NCI-H82 treated with DMSO at 0.1 percent for 48 hours (cell line): ENCODE measurements around the gene SORCS3.

Experiments
- DNase-seq: peaks from one replicate; lab custom pipeline; 2025; ENCODE audit not compliant: unreplicated experiment; lab: John Stamatoyannopoulos, UW

SORCS3 gene

GRCh38 chr10:105243825-105244224 lies 602.7 kb downstream of the SORCS3 start:
- DNase-seq = no peak

- no peak for DNase-seq
Observed at GRCh38 chr10:105247831-105248499, 606.9 kb downstream of the SORCS3 start.

- no peak for DNase-seq
Observed at GRCh38 chr10:105252911-105253310, 611.8 kb downstream of the SORCS3 start.

DNA sequence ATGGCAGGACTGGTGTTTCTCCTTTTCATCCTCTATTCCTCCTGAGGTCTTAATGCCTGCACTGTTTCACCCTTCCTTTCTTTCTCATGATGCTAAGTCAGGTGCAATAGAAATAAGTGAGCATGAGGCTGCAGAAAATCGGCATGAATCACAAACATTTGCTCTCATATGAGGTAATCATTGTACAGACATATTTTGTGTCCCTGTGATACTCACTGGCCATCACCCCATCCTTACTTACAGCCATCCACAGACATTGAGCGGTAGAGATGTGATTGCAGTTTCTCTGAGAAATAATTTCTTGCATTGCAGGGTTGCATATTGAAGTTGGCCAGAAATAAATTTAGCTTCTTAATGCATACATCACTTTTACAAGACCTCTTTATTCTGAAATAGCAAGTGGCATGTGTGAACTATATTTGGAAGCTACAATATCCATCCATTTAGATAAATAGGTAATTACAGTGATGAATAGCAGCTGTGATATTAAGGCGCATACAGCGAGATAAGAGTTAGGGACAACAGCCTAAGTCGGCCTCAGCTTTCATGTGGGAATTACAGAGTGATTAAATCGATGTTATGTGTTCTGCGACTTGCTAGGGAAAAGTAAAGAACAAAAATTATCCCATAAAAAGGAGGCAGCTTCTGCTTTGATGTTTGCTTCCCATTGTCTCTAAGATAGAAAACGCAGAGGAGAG lies 612.6 kb downstream of the SORCS3 start:
- DNase-seq = no peak

GRCh38 chr10:105258036-105258673 lies 617.1 kb downstream of the SORCS3 start:
- DNase-seq = no peak

GRCh38 chr10:105258674-105259065 lies 617.6 kb downstream of the SORCS3 start:
- no peak for DNase-seq

- DNase-seq = no peak
Observed at GRCh38 chr10:105259201-105259600, 618.1 kb downstream of the SORCS3 start.

- DNase-seq = no peak
Observed at GRCh38 chr10:105262666-105263065, 621.6 kb downstream of the SORCS3 start.

DNA sequence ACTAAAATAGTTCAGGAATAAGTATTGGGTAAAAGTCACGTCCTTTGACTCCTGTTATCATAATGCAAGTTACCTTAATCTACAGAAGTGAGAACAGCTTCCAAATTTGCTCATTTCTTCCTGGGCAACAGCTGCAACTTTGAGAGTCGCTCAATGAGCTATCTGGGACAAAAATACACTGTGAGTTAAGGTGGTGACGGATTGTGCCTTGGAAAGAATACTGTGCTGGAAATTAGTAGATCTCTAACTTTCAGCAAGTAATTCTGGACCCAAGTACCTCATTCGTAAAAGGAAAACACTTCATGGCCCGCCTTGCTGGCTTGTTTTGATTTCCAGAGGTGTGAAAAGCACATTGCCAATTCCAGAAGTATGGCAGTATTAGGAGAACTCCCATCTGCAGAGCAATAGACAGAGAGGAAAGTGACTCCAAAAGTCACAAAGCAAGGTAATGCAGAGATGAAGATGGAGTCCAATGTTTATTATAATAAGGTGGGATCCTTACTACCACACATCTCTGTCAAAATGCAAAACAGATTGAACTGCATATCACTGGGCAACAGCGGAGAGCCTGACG lies 626.0 kb downstream of the SORCS3 start:
- no peak for DNase-seq

DNA sequence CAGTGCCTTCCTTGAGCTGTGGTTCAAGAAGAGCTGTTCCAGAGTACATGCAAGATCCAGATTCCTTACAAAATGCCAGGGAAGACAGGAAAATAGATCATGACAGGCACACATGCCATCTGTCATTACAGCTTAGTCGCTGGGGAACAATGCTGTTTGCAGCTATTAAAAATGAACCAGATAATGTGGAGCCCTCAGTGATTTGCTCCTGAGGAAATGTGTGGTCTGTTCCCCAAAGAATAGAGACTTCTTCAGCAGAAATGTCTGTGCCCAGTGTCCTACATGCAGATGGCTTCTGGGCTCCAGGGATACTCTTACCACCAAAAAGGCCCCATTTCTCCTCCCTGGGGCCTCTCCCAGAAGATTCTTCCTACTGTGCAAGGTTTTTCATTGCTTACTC lies 627.9 kb downstream of the SORCS3 start:
- no peak for DNase-seq

DNA sequence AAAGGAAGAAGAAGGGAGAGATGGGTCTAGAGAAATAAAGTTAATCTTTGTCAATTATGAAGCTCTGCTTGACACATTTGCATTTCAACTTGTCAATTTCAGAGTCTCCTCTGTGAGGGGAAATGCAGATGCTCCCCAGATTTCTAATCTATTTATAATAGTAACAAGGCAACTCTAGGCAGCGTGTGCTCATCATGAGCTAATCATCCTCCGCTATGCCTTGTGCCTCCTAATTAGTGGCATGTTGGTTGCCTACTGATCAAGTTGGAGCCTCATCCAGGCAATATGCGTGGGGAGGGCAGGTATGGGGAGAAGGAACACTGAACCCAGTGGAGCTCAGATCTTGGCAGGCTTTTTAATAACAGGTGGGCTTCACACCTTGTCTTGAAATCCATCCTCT lies 628.6 kb downstream of the SORCS3 start:
- DNase-seq = no peak

DNA sequence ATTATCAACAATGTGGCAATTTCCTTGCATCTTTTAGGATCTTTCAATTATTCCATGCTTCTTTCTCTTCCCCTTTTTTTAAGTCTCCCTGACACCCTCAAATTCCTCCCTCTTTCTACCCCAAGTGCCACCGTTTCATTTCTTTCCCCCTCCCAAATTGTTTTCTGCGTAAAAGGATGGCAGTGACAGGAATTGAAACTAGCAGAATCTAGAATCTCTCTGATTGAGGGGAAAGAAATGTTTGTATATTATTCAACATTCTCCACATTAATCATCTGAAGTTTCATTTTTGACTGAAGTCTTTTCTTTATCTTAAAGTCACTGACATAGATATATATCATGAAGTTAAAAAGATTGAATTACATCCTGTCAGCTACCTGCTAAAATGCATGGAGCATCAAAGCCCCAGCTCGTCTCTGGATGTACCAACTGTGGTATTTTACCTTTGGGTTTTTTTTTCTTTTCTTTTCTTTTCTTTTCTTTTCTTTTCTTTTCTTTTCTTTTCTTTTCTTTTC lies 633.5 kb downstream of the SORCS3 start:
- DNase-seq = no peak

DNA sequence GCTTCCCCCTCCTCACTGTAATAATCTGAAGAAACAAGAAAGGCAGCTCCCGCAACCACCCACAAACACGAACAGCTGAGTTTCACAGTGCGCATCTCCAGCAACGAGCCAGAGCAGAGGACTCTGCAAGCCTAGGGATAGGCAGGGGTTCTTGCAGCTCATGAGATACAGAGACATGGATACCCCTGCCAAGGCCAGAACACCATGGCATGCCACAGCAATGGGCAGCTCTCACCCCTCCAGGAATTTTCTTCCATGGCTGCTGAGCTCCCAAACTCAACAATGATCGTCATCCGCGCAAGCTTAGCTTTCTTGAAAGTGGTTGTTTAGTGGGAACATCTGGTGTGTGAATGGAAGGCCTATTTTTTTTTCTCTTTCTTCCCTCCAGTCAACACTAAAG lies 637.3 kb downstream of the SORCS3 start:
- DNase-seq = no peak

- no peak for DNase-seq
Observed at GRCh38 chr10:105279101-105279500, 638.0 kb downstream of the SORCS3 start.

GRCh38 chr10:105280895-105281294 lies 639.8 kb downstream of the SORCS3 start:
- DNase-seq = peak; percentile 90

- no peak for DNase-seq
Observed at GRCh38 chr10:105284476-105285215, 643.6 kb downstream of the SORCS3 start.

- no peak for DNase-seq
Observed at GRCh38 chr10:105288026-105288425, 646.9 kb downstream of the SORCS3 start.

- DNase-seq = no peak
Observed at GRCh38 chr10:105288613-105289012, 647.5 kb downstream of the SORCS3 start.

DNA sequence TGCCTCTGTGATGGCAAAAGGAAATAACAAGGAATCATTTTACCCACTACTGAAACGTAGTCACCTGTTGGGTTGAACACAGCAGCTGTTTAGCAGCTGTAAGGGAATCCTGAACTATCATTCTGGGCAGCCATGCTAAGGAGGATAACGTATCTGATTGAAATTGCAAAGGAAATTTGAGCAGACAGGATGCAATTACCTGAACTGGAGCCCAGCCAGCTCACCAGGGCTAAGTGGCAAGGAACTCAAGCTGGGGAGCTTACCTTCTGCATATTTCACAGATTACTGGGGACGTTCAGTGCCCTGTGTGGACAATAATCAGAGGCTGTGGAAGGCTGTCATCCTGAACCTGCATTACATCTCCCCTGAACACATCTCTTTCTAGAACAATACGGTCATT lies 650.5 kb downstream of the SORCS3 start:
- peak; percentile 10 for DNase-seq

GRCh38 chr10:105292236-105292635 lies 651.1 kb downstream of the SORCS3 start:
- DNase-seq = no peak
